Measurements from ENCODE around the gene SEMA3F.
A peak's percentile ranks its signal among the peaks of the same experiment; 100 is the strongest.
"Not testable (repeated sequence)": the region's sequence is repeated elsewhere in the genome, so short reads cannot be mapped to it uniquely, and the experiment has no call there.

The SEMA3F gene

GRCh38 chr3:50205413-50206276, 50.5 kb downstream of the SEMA3F start:
- no peaks in the 10 kb centered on the region for H3K36me3 Mint-ChIP-seq
- H3K27me3 Mint-ChIP-seq = peaks cover 92% of the 10 kb centered on the region
- H3K4me1 Mint-ChIP-seq = peaks cover 2% of the 10 kb centered on the region
- peak; percentile 62 for DNase-seq
- no peak overlapping the region for H3K4me3 Mint-ChIP-seq
- no peak overlapping the region for H3K27ac Mint-ChIP-seq
- no peaks in the 10 kb centered on the region for H3K9me3 Mint-ChIP-seq
- CTCF ChIA-PET = interaction anchor here (5.6 kb wide), 1 partner anchor 13 kb away, joined by 40 read pairs; the partner anchor contains the start of gene GNAT1

- Mint-ChIP-seq H3K27ac (no peak overlapping the region), H3K27me3 (peaks cover 77% of the 10 kb centered on the region), H3K36me3 (no peaks in the 10 kb centered on the region), H3K4me1 (peaks cover 2% of the 10 kb centered on the region), H3K9me3 (no peaks in the 10 kb centered on the region), H3K4me3 (no peak overlapping the region)
- CTCF ChIA-PET = no interaction called here
- DNase-seq = no peak
Observed at GRCh38 chr3:50207359-50208042, 52.4 kb downstream of the SEMA3F start.

- H3K9me3 Mint-ChIP-seq = no peaks in the 10 kb centered on the region
- no peak for DNase-seq
- H3K27me3 Mint-ChIP-seq = peaks cover 64% of the 10 kb centered on the region
- H3K27ac Mint-ChIP-seq = no peak overlapping the region
- no peaks in the 10 kb centered on the region for H3K36me3 Mint-ChIP-seq
- CTCF ChIA-PET = interaction anchor here (0.9 to 1.2 kb wide), 3 partner anchors 12 to 38 kb away, joined by 3 to 4 read pairs (median 3); no protein-coding TSS in a partner anchor
- H3K4me3 Mint-ChIP-seq = no peak overlapping the region
- H3K4me1 Mint-ChIP-seq = peaks cover 2% of the 10 kb centered on the region
Observed at GRCh38 chr3:50208677-50209344, 53.7 kb downstream of the SEMA3F start.

GRCh38 chr3:50210176-50210509, 55.0 kb downstream of the SEMA3F start:
- peaks cover 55% of the 10 kb centered on the region for H3K27me3 Mint-ChIP-seq

GRCh38 chr3:50210510-50211367, 55.6 kb downstream of the SEMA3F start:
- H3K4me3 Mint-ChIP-seq = no peak overlapping the region
- H3K27ac Mint-ChIP-seq = no peak overlapping the region
- CTCF ChIA-PET = interaction anchor here (1.3 to 2.0 kb wide), 5 partner anchors 9 to 48 kb away, joined by 3 to 9 read pairs (median 5); no protein-coding TSS in a partner anchor
- H3K36me3 Mint-ChIP-seq = no peaks in the 10 kb centered on the region
- no peak for DNase-seq
- peaks cover 2% of the 10 kb centered on the region for H3K4me1 Mint-ChIP-seq
- H3K27me3 Mint-ChIP-seq = peaks cover 49% of the 10 kb centered on the region
- H3K9me3 Mint-ChIP-seq = no peaks in the 10 kb centered on the region

More at GRCh38 chr3:50210176-50210509, 55.0 kb downstream of the SEMA3F start:
- no peak overlapping the region for H3K4me3 Mint-ChIP-seq
- H3K36me3 Mint-ChIP-seq = no peaks in the 10 kb centered on the region
- no peak for DNase-seq
- H3K4me1 Mint-ChIP-seq = peaks cover 2% of the 10 kb centered on the region
- CTCF ChIA-PET = interaction anchor here (1.3 to 2.0 kb wide), 4 partner anchors 9 to 37 kb away, joined by 4 to 9 read pairs (median 6); no protein-coding TSS in a partner anchor
- no peak overlapping the region for H3K27ac Mint-ChIP-seq
- no peaks in the 10 kb centered on the region for H3K9me3 Mint-ChIP-seq

GRCh38 chr3:50211368-50211717, 56.2 kb downstream of the SEMA3F start:
- not testable (repeated sequence) for H3K9me3 Mint-ChIP-seq, H3K4me3 Mint-ChIP-seq, H3K36me3 Mint-ChIP-seq, DNase-seq, H3K27ac Mint-ChIP-seq, H3K4me1 Mint-ChIP-seq
- CTCF ChIA-PET = interaction anchor here (1.3 to 2.0 kb wide), 4 partner anchors 16 to 47 kb away, joined by 3 to 9 read pairs (median 5); no protein-coding TSS in a partner anchor
- peaks cover 46% of the 10 kb centered on the region for H3K27me3 Mint-ChIP-seq

GRCh38 chr3:50211930-50212329, 56.8 kb downstream of the SEMA3F start:
- H3K36me3 Mint-ChIP-seq = no peaks in the 10 kb centered on the region
- no peak overlapping the region for H3K4me3 Mint-ChIP-seq
- H3K27ac Mint-ChIP-seq = no peak overlapping the region
- no peaks in the 10 kb centered on the region for H3K4me1 Mint-ChIP-seq
- CTCF ChIA-PET = interaction anchor here (1.3 to 1.6 kb wide), 2 partner anchors 35 to 47 kb away, joined by 3 to 4 read pairs; no protein-coding TSS in a partner anchor
- peaks cover 44% of the 10 kb centered on the region for H3K27me3 Mint-ChIP-seq
- no peaks in the 10 kb centered on the region for H3K9me3 Mint-ChIP-seq
- DNase-seq = no peak

- H3K27me3 Mint-ChIP-seq = peaks cover 38% of the 10 kb centered on the region
- no peaks in the 10 kb centered on the region for H3K4me1 Mint-ChIP-seq
- H3K27ac Mint-ChIP-seq = no peak overlapping the region
- no peak overlapping the region for H3K4me3 Mint-ChIP-seq
- H3K36me3 Mint-ChIP-seq = no peaks in the 10 kb centered on the region
- DNase-seq = no peak
- CTCF ChIA-PET = no interaction called here
- H3K9me3 Mint-ChIP-seq = no peaks in the 10 kb centered on the region
Observed at GRCh38 chr3:50212502-50212901, 57.4 kb downstream of the SEMA3F start.

GRCh38 chr3:50212971-50213370, 57.8 kb downstream of the SEMA3F start:
- CTCF ChIA-PET = no interaction called here
- Mint-ChIP-seq H3K4me1 (no peaks in the 10 kb centered on the region), H3K36me3 (no peaks in the 10 kb centered on the region), H3K9me3 (no peaks in the 10 kb centered on the region), H3K27ac (no peak overlapping the region), H3K4me3 (no peak overlapping the region), H3K27me3 (peaks cover 33% of the 10 kb centered on the region)
- DNase-seq = no peak

GRCh38 chr3:50213373-50213772, 58.2 kb downstream of the SEMA3F start:
- no peaks in the 10 kb centered on the region for H3K9me3 Mint-ChIP-seq
- DNase-seq = no peak
- peaks cover 29% of the 10 kb centered on the region for H3K27me3 Mint-ChIP-seq
- CTCF ChIA-PET = no interaction called here
- no peaks in the 10 kb centered on the region for H3K4me1 Mint-ChIP-seq
- H3K4me3 Mint-ChIP-seq = no peak overlapping the region
- no peak overlapping the region for H3K27ac Mint-ChIP-seq
- H3K36me3 Mint-ChIP-seq = no peaks in the 10 kb centered on the region

GRCh38 chr3:50214824-50215223, 59.7 kb downstream of the SEMA3F start:
- CTCF ChIA-PET = interaction anchor here (0.7 to 1.0 kb wide), 2 partner anchors 11 to 19 kb away, joined by 3 read pairs; no protein-coding TSS in a partner anchor

GRCh38 chr3:50215529-50215928, 60.4 kb downstream of the SEMA3F start:
- Mint-ChIP-seq H3K4me3 (no peak overlapping the region), H3K27ac (no peak overlapping the region), H3K27me3 (peaks cover 20% of the 10 kb centered on the region), H3K36me3 (no peaks in the 10 kb centered on the region), H3K9me3 (no peaks in the 10 kb centered on the region), H3K4me1 (no peaks in the 10 kb centered on the region)
- no peak for DNase-seq
- CTCF ChIA-PET = interaction anchor here (0.7 to 1.7 kb wide), 3 partner anchors 10 to 20 kb away, joined by 3 to 4 read pairs (median 3); no protein-coding TSS in a partner anchor

More at GRCh38 chr3:50214824-50215223, 59.7 kb downstream of the SEMA3F start:
- Mint-ChIP-seq H3K27me3 (peaks cover 22% of the 10 kb centered on the region), H3K4me3 (no peak overlapping the region), H3K9me3 (no peaks in the 10 kb centered on the region), H3K4me1 (no peaks in the 10 kb centered on the region), H3K27ac (no peak overlapping the region), H3K36me3 (no peaks in the 10 kb centered on the region)
- DNase-seq = no peak

GRCh38 chr3:50217681-50218080, 62.6 kb downstream of the SEMA3F start:
- H3K27ac Mint-ChIP-seq = no peak overlapping the region
- CTCF ChIA-PET = interaction anchor here (1.6 to 12.9 kb wide), 2 partner anchors 24 to 29 kb away, joined by 8 to 202 read pairs; partner anchors contain the start of gene GNAT1
- peaks cover 3% of the 10 kb centered on the region for H3K4me1 Mint-ChIP-seq
- no peaks in the 10 kb centered on the region for H3K36me3 Mint-ChIP-seq
- no peak for DNase-seq
- H3K27me3 Mint-ChIP-seq = peaks cover 16% of the 10 kb centered on the region
- no peaks in the 10 kb centered on the region for H3K9me3 Mint-ChIP-seq
- H3K4me3 Mint-ChIP-seq = no peak overlapping the region
